ENCODE results near the gene KATNBL1.

KATNBL1 gene

DNA sequence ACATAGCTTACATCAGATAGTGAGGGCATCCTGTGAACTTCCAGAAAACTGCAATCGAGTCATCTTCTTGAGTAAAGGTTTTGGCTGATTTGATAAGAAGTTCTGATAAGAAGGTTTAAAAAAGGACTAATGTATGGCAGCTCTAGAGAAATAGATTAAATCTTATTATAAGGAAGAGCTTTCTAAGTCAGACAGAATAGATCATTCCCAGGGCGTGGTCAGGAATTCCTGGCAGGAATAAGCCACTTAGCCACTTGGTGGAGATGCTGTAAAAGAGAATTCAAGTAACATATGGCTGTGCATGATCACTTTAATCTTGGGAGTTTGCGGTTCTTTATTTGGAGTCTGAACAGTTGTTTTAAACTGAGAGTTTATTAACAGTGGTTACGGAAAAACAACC is 90.6 kb downstream of the KATNBL1 start:
- DNase-seq = no peak

DNA sequence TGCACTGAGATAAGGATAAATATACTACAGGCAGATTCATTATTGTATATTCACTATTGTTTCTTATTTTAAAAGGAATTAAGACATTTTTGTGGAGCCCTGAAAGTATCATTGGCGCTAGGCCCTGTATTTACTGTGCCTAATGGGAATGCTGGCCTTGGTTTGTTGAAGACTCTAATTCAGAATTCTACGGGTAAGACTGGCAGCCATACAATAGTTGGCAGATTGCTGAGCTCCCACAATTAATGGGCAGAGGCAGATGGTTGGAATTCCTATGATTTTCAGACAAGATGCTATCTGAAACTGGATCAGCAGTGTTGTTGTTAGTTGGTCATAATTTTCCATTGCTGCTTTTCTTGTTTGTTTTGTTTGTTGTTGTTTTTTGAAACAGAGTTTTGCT is 93.3 kb downstream of the KATNBL1 start:
- DNase-seq = peak in 1 of 56 donors; percentile 28

DNA sequence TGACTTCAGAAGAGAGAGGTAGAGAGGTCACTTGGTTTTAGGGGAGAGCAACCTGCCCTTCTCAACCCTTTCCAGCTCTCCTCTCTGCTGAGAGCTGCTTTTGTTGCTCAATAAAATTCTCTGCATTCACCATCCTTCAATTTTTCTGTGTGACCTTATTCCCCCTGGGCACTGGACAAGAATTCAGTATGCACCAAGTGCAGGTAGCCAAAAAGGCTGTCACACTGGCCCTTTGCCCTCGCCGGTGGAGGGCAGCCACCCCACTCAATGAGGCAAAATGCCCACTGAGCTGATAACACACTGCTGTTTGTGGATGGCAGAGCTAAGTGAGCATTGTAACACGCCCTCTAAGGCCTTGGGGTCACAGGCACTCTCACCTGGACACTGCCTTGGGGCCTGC is 95.2 kb downstream of the KATNBL1 start:
- no peak for DNase-seq

DNA sequence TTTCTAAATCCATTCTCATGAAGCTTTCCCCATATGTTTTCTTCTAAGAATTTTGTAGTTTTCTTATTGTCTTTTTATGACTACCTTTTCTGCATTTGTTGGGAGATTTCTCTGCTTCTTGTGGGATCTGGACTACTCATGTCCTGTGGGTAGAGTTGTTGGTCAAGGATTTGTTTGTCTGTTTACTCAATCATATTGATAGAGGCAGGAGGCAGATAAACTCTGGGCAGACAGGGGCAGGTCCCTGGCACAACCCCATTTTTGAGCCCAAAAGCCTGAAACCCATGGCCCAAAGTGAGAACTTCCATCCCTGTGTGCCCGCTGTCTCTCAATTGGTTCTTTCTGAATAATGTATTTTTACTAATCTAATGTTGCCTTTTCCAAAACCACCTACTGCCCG is 95.7 kb downstream of the KATNBL1 start:
- no peak for DNase-seq

DNA sequence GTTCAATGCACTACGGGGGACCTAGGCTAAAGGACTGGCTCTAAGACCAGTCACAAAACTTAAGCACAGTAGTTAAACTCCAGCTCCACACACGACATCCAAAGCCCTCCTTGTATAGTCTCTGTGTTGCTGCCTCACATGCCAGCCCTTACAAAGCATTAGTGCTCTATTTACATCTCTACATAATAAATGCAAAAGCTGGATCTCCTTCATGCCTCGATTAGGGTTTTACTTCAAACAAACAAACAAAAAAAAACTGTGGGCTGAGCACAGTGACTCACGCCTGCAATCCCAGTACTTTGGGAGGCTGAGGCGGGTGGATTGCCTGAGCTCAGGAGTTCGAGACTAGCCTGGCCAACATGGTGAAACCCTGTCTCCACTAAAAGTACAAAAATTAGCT is 98.4 kb downstream of the KATNBL1 start:
- DNase-seq = no peak

DNA sequence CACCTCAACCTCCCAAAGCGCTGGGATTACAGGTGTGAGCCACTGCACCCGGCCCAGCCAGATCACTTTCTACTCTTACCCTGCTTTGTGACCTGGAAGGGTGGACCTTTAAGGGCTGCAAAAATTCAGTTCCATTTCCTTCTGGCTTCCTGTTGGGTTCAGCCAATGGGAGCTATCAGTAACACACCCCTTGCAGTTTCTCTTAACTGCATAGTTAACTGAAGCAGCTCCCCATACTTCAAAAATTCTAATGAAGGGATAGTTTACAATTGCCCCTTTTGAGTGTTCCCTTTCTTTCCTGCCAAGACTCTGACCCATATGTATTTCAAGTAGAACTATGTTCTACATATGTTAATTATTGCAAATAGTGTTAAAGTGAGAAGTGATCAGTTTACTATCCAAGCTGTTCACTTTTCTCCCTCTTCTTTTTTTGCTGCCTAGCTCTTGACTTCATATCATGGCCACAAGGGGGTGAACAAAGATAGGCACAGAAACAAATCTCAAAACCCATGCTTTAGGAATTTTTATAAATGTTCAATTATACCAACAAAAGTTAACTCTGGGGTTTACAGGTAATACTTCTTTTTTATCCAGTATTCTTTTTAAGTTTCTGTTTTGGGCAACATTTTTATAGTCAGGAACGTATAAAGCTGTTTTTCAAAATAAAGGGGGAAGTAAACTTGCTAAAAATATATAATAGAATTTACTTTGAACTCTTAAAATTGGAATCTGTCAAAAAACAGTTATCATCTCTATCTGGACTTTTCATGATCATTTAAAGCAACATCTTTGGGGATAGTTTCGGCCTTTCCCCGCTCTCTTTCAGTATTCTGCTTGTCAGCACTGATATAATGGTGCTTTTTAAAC is 99.9 kb downstream of the KATNBL1 start:
- no peak for DNase-seq

DNA sequence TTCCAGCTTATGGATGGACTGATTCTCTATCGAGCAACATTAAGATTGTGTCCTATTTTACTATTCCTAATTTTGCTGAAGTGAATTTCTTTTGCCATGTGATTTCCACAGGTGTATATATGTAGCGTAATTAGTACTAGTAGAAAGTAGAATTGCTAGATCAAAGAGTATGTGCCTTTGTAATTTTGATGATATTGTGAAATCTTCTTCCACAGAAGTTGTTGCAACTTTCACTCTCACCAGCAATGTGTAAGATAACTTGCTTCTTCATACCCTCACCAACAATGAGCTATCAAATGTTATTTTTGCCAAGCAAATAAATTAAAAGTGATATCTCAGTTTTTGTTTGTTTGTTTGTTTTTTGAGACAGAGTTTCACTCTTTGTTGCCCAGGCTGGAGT is 102.6 kb downstream of the KATNBL1 start:
- DNase-seq = no peak

DNA sequence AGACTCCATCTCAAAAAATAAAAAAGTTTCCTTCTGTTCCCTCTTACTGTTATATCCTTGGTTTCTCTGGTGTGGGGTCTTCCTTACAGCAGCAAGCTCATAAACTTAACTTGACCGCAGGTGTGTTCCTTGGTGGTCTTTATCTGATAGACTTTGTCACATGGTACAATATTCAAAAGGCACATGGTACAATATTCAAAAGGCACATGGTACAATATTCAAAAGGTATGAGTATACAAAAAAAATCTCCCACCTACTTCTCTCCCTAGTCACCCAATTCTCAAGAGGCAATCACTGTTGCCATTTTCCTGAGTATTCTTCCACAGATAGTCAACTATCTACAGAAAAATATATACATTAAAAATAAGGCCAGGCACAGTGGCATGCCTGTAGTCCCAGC is 103.5 kb downstream of the KATNBL1 start:
- DNase-seq = no peak

DNA sequence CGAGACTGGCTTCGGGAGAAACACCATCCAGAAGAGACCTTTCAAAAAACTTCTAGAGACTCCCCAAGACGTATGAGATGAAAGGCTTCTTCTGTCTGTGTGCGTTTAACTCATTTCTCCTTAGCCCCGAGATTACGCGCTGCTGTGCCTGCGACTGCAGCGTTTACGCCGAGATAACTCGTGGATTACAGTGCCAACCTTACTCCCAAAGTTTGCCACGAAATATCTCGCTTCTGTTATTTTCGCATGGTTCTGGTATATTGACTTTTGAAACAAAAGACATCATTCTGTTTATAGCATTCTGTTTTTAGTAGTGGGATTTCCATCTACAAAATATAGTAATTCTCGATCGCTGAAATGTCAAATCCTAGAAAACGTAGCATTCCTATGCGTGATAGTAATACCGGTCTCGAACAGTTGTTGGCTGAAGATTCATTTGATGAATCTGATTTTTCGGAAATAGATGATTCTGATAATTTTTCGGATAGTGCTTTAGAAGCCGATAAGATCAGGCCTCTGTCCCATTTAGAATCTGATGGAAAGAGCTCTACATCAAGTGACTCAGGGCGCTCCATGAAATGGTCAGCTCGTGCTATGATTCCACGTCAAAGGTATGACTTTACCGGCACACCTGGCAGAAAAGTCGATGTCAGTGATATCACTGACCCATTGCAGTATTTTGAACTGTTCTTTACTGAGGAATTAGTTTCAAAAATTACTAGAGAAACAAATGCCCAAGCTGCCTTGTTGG is 107.5 kb downstream of the KATNBL1 start:
- no peak for DNase-seq

DNA sequence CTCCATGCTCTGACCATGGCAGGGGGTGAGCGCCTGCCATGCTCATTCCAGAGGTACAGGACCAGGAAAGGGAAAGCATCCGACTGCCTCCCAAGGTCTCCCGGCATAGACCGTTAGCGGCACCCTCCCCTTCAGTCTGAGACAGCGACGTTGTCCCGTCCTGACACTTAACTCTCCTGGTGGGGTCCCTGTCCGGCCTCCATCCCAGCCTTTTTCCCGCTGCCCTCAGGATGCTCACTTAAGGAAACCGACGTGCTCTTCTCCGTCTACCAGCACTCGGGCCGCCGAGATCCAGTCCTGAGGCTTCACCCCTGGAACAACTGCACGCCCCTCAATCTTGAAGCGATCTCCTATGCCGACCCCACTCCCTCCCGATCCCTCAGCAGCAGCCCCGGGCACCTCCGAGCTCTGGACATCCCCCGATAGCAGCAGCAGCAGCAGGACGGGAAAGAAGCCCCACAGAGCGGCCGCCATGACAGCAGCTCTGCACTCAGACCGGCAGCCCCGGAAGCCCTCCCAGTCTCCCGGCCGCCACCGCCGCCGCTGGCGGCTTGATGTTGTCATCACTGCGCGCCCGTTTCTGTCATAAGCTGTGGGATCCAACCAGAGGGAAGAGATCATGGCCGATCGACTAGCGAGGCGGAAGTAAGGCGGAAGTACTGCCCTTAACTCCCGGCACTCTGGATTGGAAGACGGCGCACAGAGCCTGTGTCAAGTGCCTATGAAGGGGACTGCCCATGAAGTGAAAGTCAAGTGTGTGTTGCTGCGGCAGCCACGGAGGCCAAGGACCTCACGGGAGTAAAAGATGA is 108.3 kb downstream of the KATNBL1 start, which contains the start of the genes EMC7 and PGBD4:
TSS of gene EMC7 (minus strand) at position 497 of the 809 bp plus-strand sequence. CDS start at position 474, 23 bp downstream.
TSS of gene PGBD4 (plus strand) at position 718 of the 809 bp plus-strand sequence. CDS start 449 bp downstream, outside the sequence.
- DNase-seq = peak; percentile 70 to 99 (median 96)

DNA sequence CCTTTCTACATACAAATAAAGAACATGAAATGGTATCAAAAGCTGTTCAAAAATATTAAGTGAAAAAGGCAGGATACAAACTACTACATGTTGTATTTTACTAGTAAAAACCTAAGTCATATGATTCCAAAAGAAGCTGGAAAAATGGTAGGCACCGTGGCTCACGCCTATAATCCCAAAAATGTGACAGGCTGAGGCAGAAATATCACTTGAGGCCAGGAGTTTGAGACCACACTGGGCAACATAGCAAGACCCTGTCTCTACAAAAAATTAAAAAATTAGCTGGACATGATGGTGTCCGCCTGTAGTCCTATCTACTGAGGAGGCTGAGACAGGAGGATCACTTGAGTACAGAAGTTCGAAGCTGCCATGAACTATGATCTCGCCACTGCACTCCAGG is 110.0 kb downstream of the KATNBL1 start:
- DNase-seq = no peak

Measured in amygdala (tissue), 56 donors.